ENCODE measurements around the gene HSPB7.
"Not testable (repeated sequence)": the region's sequence is repeated elsewhere in the genome, so short reads cannot be mapped to it uniquely, and the experiment has no call there.

HSPB7 gene

GRCh38 chr1:16005597-16005996, 12.2 kb downstream of the HSPB7 start:
- no peak for DNase-seq

- DNase-seq, result not testable (repeated sequence)
Observed at GRCh38 chr1:16001274-16001673, 16.6 kb downstream of the HSPB7 start.

GRCh38 chr1:15998929-15999328, 18.9 kb downstream of the HSPB7 start:
- DNase-seq, result no peak

DNA sequence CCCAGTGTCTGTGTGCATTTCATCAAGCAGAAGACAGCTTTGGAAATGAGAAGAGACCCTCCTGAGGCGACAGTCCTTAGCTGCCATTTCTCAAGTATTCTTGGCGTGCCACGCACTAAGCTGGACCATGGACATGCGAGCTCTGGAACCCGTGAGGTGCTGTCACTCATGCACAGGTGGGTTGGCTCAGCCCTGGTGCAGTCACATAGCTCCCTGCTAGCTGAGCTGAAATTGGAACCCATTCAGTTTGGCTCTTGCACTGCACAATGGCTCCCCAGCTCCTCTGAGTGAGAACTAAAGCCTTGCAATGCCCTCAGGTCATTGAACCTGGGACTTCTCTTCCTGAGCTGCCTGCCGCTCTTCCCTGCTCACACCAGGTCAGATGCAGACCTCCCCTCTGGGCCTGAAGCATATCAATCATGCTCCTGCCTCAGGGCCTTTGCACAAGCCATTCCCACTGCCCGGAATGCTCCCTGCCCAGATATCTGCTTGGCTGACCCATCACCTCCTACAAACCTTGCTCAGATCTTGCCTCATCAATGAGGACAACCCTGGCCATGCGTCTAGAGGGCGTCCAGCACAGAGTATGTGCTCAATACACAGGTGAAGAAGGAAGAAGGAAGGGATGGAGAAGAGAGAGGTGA, 20.1 kb downstream of the HSPB7 start:
- no peak for DNase-seq

DNA sequence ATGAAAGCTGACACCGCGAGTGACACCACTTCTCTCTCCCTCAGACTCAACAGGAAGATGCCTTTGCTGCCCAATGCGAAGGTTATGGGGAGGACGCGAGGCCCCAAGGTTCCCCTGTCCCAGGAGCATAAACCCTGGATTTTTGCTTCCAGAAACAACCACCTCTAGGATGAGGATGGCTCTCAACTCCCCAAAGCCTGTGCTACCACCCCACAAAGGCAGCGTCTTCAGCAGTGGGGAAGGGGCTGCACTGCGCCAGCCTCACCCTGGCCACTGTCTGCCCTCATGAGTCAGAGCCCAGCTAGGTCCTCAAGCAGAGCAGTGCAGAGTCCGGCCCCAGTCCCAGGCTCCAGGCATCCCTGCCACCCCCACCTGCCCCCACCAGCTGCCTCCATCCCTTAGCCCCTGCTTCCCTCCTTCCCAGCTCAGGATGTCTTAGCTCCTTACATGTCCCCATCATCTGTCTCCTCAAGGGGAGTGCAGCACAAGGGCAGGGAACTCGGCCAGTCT, 20.7 kb downstream of the HSPB7 start:
- DNase-seq, result no peak

- DNase-seq, result no peak
Observed at GRCh38 chr1:15994590-15995351, 23.1 kb downstream of the HSPB7 start.

DNA sequence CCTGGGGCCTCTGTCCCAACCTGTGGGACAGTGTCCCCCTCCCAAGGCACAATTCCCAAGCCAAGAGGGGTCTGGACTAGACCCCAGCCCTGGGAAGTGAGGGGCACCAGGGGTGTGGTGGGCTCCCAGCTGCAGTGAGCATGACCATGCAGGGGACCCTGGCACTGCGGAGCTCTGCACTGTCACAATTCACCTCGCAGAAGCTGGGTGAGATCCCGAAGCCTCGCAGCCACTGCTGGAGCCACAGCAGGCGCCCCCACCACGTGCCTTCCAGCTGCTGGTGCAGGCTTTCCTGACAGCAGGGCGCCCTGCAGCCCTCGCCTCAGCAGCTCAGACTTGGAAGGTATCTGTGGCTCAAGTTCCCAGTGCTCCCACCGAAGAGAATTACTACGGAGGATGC, 23.8 kb downstream of the HSPB7 start:
- DNase-seq, result no peak

DNA sequence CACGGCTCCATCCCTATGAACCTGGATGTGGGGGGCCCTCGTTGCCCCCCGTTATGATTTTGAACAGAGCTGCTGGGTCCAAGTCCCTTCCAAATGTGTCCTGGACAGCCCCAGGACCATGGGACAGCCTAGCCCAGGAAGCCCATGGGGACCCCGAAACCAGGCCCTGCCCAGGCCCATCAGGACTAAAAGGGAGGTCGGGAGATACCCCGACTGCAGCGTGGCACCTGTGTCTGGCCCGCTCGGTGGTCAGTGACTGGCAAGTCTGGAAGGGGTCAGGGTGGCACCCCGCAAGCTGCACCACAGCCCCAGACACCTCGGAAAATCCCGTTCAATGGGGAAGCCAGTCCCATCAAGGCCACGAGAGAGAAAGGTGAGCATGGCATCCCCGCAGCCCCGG, 24.2 kb downstream of the HSPB7 start:
- DNase-seq, result no peak

GRCh38 chr1:15992582-15993500, 25.0 kb downstream of the HSPB7 start:
- DNase-seq, result no peak

DNA sequence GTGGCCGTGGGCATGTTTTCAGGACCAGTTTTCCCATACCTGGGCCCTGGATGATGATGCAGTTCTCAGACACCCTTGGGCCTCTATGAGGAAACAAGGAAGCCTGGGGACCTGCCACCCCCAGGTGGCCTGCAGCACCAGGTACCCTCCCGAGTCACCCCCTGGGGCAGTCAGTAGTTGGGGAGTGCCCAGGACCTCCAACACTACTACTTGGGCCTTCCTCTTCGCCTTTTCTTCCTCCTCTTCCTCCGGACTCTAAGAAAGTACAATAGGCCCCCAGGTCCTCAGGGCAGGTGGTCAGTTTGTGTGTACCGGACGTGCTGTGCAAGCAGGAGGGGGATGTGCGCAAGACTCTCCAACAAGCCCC, 25.7 kb downstream of the HSPB7 start:
- DNase-seq, result no peak

- no peak for DNase-seq
Observed at GRCh38 chr1:15991427-15992186, 26.2 kb downstream of the HSPB7 start.

GRCh38 chr1:15989776-15990175, 28.1 kb downstream of the HSPB7 start:
- no peak for DNase-seq

DNA sequence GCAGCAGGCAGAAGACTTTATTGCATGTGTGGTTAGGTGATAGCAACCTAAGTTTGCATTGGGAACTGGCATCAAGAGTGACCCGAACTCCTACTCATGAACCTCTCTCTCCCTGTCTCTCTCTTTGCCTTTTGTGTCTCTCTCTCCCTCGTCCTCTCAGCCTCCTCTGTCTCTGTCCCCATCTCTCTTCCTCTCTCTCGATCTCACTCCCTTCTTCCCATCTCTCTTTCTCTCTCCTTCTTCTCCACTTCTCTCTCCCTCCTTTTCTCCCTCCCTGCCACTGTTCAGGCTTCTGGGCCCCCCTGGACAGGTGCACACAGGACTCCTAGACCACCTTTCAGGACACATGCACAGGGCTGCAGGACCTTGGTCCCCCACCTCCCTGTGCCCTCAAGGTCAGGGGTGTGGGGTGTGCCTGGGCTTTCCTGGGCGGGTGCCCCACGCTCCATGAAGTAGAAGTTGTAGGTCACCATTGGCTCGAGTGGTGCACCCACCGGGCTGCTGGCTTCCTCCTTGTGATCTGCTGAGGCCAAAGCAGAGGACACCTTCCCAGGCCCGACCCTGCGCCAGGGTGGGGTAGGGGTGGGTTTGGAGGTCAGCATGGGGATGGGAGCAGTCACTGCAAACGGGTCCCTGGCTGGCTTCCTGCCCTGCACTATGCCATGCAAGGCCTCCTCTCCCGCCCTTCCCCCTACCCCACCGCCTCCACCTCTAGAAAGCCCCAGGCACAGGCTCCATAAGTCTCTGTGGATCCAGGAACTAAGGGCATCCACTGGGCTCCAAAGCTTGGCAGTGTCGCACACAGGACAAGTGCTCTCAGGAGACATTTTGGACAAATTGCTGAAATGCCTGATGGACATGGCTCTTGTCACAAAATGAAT, 28.7 kb downstream of the HSPB7 start:
- no peak for DNase-seq

- no peak for DNase-seq
Observed at GRCh38 chr1:15985611-15986297, 32.1 kb downstream of the HSPB7 start.

GRCh38 chr1:15983275-15983674, 34.6 kb downstream of the HSPB7 start:
- no peak for DNase-seq

- no peak for DNase-seq
Observed at GRCh38 chr1:15981679-15982078, 36.2 kb downstream of the HSPB7 start.

GRCh38 chr1:15977947-15978346, 39.9 kb downstream of the HSPB7 start:
- not testable (repeated sequence) for DNase-seq

GRCh38 chr1:15975805-15976680, 41.8 kb downstream of the HSPB7 start, which contains the start of gene ZBTB17:
ZBTB17 (minus strand) TSS chr1:15976101; CDS start chr1:15948495, 27,606 bp downstream.
- DNase-seq, result peak; percentile 12

DNA sequence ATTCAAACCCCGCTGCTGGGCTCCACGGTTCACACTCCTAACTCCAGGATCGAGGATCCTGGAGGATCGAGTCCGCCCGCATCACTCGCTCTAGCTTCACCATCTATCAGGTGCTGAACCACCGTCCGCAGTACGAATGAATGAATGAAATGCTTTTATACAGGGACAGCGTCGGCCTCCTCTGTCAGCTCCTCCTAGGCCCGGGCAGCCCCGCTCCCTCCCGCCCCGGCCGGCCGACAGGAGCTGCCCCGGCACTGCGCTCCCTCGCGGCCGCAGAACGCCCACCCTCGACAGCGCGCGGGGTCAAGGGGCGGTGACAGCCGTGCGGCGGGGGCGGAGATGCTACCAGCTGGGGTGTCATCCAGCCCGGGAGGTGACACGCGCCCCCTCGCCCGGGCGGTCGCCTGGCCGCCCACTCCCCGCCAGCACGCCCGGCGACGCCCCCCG, 42.5 kb downstream of the HSPB7 start:
- no peak for DNase-seq

GRCh38 chr1:15974855-15975254, 43.0 kb downstream of the HSPB7 start:
- no peak for DNase-seq
